Lower lobe of right lung (tissue), 2 donors: ENCODE measurements around the gene EFCAB8. TPM values are rescaled to one million over a fixed set of nuclear protein-coding genes. Genes with fewer than 3 reads are reported as not detected.

Experiments
- ATAC-seq, 2 donors: fragments of 200-7000 bp; cut with Tn5 transposase; one replicate each; pipeline ENCODE4 v1.9.1; 2020 to 2022; ENCODE audit warnings: mild to moderate bottlenecking in 2 of 2, moderate library complexity in 2 of 2
- DNase-seq: peaks from one replicate; pipeline ENCODE4 v3.0.0-alpha.2; 2020
- H3K27ac ChIP-seq: fragments of 200-600 bp; one replicate; pipeline ENCODE4 v1.8.0; 2022
- H3K27me3 ChIP-seq: fragments of 200-600 bp; one replicate; pipeline ENCODE4 v1.8.0; 2022; ENCODE audit warnings: low read depth
- H3K36me3 ChIP-seq: fragments of 200-600 bp; one replicate; pipeline ENCODE4 v1.8.0; 2022; ENCODE audit warnings: mild to moderate bottlenecking
- H3K4me1 ChIP-seq: fragments of 200-600 bp; one replicate; pipeline ENCODE4 v1.8.0; 2022
- H3K4me3 ChIP-seq: fragments of 200-600 bp; one replicate; pipeline ENCODE4 v1.8.0; 2022; ENCODE audit warnings: mild to moderate bottlenecking
- H3K9me3 ChIP-seq: fragments of 200-600 bp; one replicate; pipeline ENCODE4 v1.8.0; 2022
- CTCF ChIP-seq: fragments of 200-600 bp; IDR thresholded peaks from one replicate; pipeline ENCODE4 v1.8.0; 2022; ENCODE audit warnings: antibody characterized with exemption, mild to moderate bottlenecking
- intact Hi-C: fragments of 100-400 bp; cut with DNase I; formaldehyde crosslinking; loops from one replicate; pipeline ENCODE4 v1.11.0; 2022
- total RNA-seq: library from RNA; stranded (reverse); fragmentation: NEBNext Ultra II Directional; extraction: Animal tissue kit (Norgen Biotek cat#: 25700); gene quantifications from one replicate; pipeline ENCODE4 v1.2.1, GENCODE V29; 2021
- donor health status: DM: no; HTN: yes; CAD: no; lungs with severe emphysema.

EFCAB8 gene
- total RNA-seq, 1 donor from 2014 or later, result 0.30 TPM

- Histone ChIP-seq H3K4me3 (no peak overlapping the region), H3K4me1 (peaks cover 16% of the 10 kb centered on the region), H3K36me3 (peaks cover 79% of the 10 kb centered on the region), H3K27ac (no peak overlapping the region), H3K9me3 (no peaks in the 10 kb centered on the region), H3K27me3 (no peaks in the 10 kb centered on the region)
- ATAC-seq (no peak), DNase-seq (no peak)
- TF ChIP-seq CTCF, result no peak
- intact Hi-C loops, result no loop called here
These were observed 23.8 kb upstream of the EFCAB8 start for GRCh38 chr20:32834972-32835371.

- Histone ChIP-seq H3K4me1 (peaks cover 10% of the 10 kb centered on the region), H3K9me3 (no peaks in the 10 kb centered on the region), H3K27ac (no peak overlapping the region), H3K4me3 (no peak overlapping the region), H3K27me3 (no peaks in the 10 kb centered on the region), H3K36me3 (peaks cover 88% of the 10 kb centered on the region)
- intact Hi-C loops, result no loop called here
- no peak for TF ChIP-seq CTCF
- ATAC-seq (no peak), DNase-seq (no peak)
These were observed 21.6 kb upstream of the EFCAB8 start for GRCh38 chr20:32837157-32837556.

DNA sequence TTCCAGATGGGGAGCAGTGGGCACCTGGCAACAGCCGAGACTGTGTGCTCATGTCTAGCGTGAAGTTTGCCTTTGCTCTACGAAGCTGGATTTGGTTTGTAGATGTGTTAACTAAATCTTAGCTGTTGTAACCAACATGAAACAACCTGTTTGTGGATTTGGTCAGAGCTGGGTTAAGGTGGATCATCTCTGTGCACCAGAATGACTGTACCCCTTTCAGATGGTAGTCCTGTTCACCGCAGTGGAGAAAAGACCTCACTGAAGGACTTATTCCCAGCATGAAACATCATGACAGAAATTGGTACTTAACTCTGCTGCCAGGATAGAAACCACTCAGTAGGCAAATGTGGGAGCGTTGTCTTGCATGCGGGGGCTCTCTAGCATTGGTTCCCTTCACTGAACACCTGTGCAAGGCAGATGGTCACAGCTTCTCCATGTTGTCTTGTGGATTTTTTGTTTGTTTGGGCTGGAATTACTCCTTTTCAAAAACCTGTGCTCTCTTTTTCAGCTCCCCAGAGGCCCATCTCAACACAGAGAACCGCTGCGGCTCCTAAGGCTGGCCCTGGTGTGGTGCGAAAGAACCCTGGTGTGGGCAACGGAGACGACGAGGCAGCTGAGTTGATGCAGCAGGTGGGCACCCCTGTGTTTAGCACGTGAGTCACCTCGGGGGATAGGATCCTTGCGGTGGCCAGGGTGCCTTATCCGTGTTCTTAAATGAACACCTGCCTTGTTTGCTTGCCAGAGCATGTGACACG is 19.3 kb upstream of the EFCAB8 start:
- peaks cover 91% of the 10 kb centered on the region for H3K36me3 ChIP-seq
- H3K4me1 ChIP-seq, result peaks cover 5% of the 10 kb centered on the region
- intact Hi-C loops, result no loop called here
- no peaks in the 10 kb centered on the region for H3K9me3 ChIP-seq
- H3K4me3 ChIP-seq, result no peak overlapping the region
- no peak for ATAC-seq
- H3K27me3 ChIP-seq, result no peaks in the 10 kb centered on the region
- TF ChIP-seq CTCF, result no peak
- no peak overlapping the region for H3K27ac ChIP-seq
- no peak for DNase-seq

DNA sequence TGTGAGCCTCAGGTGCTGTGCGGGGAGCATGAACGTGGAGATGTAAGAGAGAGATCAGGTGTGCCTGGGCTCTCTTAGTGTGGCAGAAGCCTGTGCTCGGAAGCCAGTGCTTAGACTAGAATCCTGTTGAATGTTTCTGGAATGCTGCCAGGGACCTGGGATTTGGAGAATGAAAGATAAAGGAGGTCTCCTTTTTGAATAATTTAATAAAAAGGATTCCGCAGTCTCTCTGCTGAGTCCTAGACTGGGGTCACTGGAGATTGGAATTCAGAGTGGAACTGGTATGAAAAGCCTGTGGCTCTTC is 18.8 kb upstream of the EFCAB8 start:
- H3K27me3 ChIP-seq, result no peaks in the 10 kb centered on the region
- ATAC-seq, result no peak
- H3K4me1 ChIP-seq, result peaks cover 5% of the 10 kb centered on the region
- H3K36me3 ChIP-seq, result peaks cover 90% of the 10 kb centered on the region
- no peak overlapping the region for H3K4me3 ChIP-seq
- no peaks in the 10 kb centered on the region for H3K9me3 ChIP-seq
- intact Hi-C loops, result no loop called here
- no peak for TF ChIP-seq CTCF
- no peak for DNase-seq
- H3K27ac ChIP-seq, result no peak overlapping the region

DNA sequence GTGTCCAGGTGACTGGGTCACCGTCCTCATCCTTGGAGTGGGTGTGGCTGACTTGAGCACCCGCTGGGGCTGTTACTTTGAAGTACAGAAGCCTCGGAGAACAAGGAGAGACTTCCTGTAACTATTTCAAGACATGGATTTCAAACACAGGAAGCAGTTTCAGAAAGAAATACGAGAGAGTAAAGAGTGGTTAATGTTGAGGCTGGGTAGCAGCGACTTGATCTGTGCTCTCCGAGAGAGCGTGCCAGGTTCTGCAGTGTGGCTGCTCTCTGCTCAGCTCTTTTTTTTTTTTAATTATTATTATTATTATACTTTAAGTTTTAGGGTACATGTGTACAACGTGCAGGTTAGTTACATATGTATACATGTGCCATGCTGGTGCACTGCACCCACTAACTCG is 17.5 kb upstream of the EFCAB8 start:
- DNase-seq, result no peak
- no peaks in the 10 kb centered on the region for H3K27me3 ChIP-seq
- H3K36me3 ChIP-seq, result peaks cover 89% of the 10 kb centered on the region
- H3K27ac ChIP-seq, result no peak overlapping the region
- TF ChIP-seq CTCF, result no peak
- H3K4me3 ChIP-seq, result no peak overlapping the region
- H3K4me1 ChIP-seq, result peaks cover 5% of the 10 kb centered on the region
- H3K9me3 ChIP-seq, result no peaks in the 10 kb centered on the region
- ATAC-seq, result peak in 1 of 2 donors; percentile 47
- intact Hi-C loops, result no loop called here
